Esophagus muscularis mucosa (tissue), 4 donors: ENCODE measurements around the gene AGMAT. TPM values are rescaled to one million over a fixed set of nuclear protein-coding genes. Genes with fewer than 3 reads are reported as not detected.

Source experiments
- DNase-seq: peaks from one replicate; pipeline ENCODE4 v3.0.0-alpha.2; 2017; ENCODE audit errors: extremely low spot score
- H3K27ac ChIP-seq, 4 donors: fragments of 200-600 bp; sonication (generic); replicated peaks in 1 of 4; 1 replicate in 3 of 4; 2 replicates in 1 of 4; pipeline ENCODE4 v1.5.1; 2016 to 2019; ENCODE audit warnings: mild to moderate bottlenecking in 1 of 4
- H3K27me3 ChIP-seq, 4 donors: fragments of 200-600 bp; sonication (generic); one replicate each; pipeline versions ENCODE4 v1.5.1 to v1.6.0; 2016 to 2019
- H3K36me3 ChIP-seq, 4 donors: fragments of 200-600 bp; sonication (generic); one replicate each; pipeline ENCODE4 v1.5.1; 2016 to 2019
- H3K4me1 ChIP-seq, 4 donors: fragments of 200-600 bp; sonication (generic); one replicate each; pipeline ENCODE4 v1.5.1; 2016 to 2019
- H3K4me3 ChIP-seq, 4 donors: fragments of 200-600 bp; sonication (generic); 1 replicate in 2 of 4; 2 replicates in 2 of 4; pipeline ENCODE4 v1.5.1; 2016 to 2019; ENCODE audit warnings: mild to moderate bottlenecking in 4 of 4, moderate library complexity in 1 of 4
- H3K9me3 ChIP-seq, 4 donors: fragments of 200-600 bp; sonication (generic); 1 replicate in 3 of 4; 2 replicates in 1 of 4; pipeline ENCODE4 v1.5.1; 2016 to 2019
- EP300 ChIP-seq: sonication (generic); formaldehyde crosslinking; IDR thresholded peaks from one replicate; pipeline ENCODE4 v1.6.1; 2017; ENCODE audit warnings: antibody characterized with exemption
- POLR2A ChIP-seq: fragments of 450-650 bp; IDR thresholded peaks from one replicate; pipeline ENCODE4 v1.6.1; 2017; ENCODE audit warnings: antibody characterized with exemption, moderate library complexity, mild to moderate bottlenecking, low read depth
- POLR2AphosphoS5 ChIP-seq, 2 donors: sonication (generic); formaldehyde crosslinking; IDR thresholded peaks; one replicate each; pipeline ENCODE4 v1.6.1; 2017; ENCODE audit warnings: antibody characterized with exemption in 2 of 2
- WGBS: methylation state at CpG from one replicate; pipeline ENCODE4 v1.1.5; 2018; 5-methylcytosine and 5-hydroxymethylcytosine counted together
- intact Hi-C: fragments of 100-400 bp; cut with DNase I; formaldehyde crosslinking; loops from one replicate; pipeline ENCODE4 v1.15.1; 2023
- total RNA-seq, 4 donors: library from RNA; depleted of rRNA; stranded (reverse); fragments of >200 nt; gene quantifications; one replicate each; pipeline versions ENCODE4 v1.1.0 to v1.2.1, GENCODE V29; 2016
- TF ChIP-seq, protein P1 (sequence below), 3 experiments: fragments of 200-600 bp in 2 of 3; fragments of 450-650 bp in 1 of 3; sonication (generic) in 2 of 3; IDR thresholded peaks; one replicate each; pipeline ENCODE4 v1.5.1; 2017 to 2019; ENCODE audit warnings: antibody characterized with exemption in 3 of 3, mild to moderate bottlenecking in 2 of 3, moderate library complexity in 1 of 3

The AGMAT gene
- total RNA-seq, 4 donors from 2014 or later: not detected

DNA sequence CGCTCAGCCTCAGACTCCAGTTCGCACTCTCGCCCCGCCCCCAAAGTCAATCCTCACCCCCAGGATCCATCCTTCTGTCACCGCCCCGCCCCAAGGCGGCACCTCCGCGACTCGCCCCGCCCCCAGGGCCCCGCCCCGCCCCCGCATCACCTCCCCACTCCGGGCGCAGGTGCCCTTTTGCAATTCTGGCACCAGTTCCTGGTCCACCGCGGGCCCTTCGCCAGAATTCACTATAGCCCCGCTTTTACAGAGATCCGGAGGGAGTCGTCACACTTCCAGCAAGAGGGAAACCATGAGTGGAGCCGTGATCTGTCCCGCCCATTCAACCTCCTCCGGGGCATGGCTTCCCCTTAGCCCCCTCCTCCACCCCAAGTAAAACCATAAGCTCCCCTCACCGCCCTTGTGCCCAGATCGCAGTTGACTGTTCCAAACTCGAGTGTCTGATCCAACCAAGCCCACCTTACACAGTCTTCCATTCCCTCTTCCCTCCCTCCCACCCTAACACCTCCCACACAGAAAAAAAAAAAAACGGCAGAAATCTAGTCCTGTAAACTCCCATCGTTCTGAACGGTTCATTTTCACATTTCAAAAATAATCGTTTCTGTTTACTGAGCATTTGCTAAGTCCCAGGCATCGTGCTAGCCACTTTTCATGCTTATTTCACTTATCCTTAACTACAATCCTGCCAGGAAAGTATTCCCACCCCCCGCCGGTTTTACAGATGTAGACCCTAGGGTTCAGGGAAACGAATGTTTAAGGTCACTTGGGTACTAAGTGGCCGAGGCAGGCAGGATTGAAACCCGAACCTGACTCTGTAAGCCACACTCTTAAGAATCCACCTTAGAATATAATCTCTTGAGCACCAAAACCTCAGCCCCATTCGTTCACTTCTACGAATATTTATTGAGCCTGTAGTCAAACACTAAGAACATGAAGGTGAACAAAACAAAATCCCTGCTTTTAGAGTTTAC lies 59.5 kb downstream of the AGMAT start:
- H3K9me3 ChIP-seq: no peaks in the 10 kb centered on the region
- H3K4me1 ChIP-seq: peaks cover 26 to 42% (median 41%) of the 10 kb centered on the region in 4 donors
- H3K27me3 ChIP-seq: no peaks in the 10 kb centered on the region
- 2% methylated on average over 21 of the region's 40 CpGs for WGBS
- H3K4me3 ChIP-seq: peak overlapping the region; percentile 64 to 97 (median 92)
- intact Hi-C loops: loop anchor here (5.0 kb wide), 1 partner anchor 92 kb away; the partner anchor contains the start of gene DDI2
- peaks cover 0 to 5% (median 2%) of the 10 kb centered on the region in 4 donors for H3K36me3 ChIP-seq
- peak; percentile 39 to 59 for TF ChIP-seq POLR2AphosphoS5 (IDR thresholded peaks at IDR 0.05)
- TF ChIP-seq, protein P1, sequence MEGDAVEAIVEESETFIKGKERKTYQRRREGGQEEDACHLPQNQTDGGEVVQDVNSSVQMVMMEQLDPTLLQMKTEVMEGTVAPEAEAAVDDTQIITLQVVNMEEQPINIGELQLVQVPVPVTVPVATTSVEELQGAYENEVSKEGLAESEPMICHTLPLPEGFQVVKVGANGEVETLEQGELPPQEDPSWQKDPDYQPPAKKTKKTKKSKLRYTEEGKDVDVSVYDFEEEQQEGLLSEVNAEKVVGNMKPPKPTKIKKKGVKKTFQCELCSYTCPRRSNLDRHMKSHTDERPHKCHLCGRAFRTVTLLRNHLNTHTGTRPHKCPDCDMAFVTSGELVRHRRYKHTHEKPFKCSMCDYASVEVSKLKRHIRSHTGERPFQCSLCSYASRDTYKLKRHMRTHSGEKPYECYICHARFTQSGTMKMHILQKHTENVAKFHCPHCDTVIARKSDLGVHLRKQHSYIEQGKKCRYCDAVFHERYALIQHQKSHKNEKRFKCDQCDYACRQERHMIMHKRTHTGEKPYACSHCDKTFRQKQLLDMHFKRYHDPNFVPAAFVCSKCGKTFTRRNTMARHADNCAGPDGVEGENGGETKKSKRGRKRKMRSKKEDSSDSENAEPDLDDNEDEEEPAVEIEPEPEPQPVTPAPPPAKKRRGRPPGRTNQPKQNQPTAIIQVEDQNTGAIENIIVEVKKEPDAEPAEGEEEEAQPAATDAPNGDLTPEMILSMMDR (IDR thresholded peaks at IDR 0.05): no peak
- peak overlapping the region; percentile 92 to 97 (median 96) for H3K27ac ChIP-seq
- no peak for DNase-seq

DNA sequence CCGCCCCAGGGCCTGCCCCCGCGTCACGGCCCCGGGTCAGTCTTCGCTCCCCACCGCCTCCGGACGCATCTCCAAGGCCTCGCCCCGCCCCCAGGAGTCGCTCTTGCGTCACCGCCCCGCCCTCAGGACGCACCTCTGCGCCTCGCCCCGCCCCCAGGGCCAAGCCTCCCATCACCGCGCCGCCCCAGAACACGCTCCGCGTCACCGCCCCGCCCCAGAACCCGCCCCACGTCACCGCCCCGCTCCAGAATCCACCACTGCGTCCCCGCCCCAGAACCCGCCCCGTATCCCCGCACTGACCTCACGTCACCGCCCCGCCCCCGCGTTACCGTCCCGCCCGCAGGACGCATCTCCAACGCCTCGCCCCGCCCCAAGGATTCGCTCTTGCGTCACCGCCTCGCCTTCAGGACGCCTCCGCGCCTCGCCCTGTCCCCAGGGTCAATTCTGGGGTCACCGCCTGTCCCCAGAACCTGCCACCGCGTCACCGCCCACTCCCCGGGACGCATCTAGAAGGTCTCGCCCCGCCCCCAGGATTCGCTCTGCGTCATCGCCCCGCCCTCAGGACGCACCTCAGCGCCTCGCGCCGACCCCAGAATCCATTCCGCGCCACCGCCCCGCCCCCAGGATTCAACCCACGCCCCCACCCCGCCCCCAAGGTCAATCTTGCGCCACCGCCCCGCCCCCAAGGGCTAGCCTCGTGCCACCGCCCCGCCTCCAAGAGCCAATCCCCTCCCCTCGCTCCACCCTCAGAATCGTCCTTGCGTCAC lies 60.4 kb downstream of the AGMAT start:
- H3K27me3 ChIP-seq: no peaks in the 10 kb centered on the region
- peak; percentile 100 for DNase-seq
- peak overlapping the region; percentile 64 to 97 (median 82) for H3K4me3 ChIP-seq
- TF ChIP-seq, protein P1 (IDR thresholded peaks at IDR 0.05): no peak
- TF ChIP-seq POLR2AphosphoS5 (IDR thresholded peaks at IDR 0.05): peak in 1 of 2 donors; percentile 10
- TF ChIP-seq EP300: peak; percentile 80
- no peak for TF ChIP-seq POLR2A
- no CpG with 5 or more reads among the region's 88 CpGs for WGBS
- intact Hi-C loops: loop anchor here (5.0 kb wide), 1 partner anchor 93 kb away; the partner anchor contains the start of gene DDI2
- H3K4me1 ChIP-seq: peaks cover 26 to 42% (median 41%) of the 10 kb centered on the region in 4 donors
- peak overlapping the region; percentile 92 to 97 (median 96) for H3K27ac ChIP-seq
- H3K9me3 ChIP-seq: no peaks in the 10 kb centered on the region
- H3K36me3 ChIP-seq: no peaks in the 10 kb centered on the region

DNA sequence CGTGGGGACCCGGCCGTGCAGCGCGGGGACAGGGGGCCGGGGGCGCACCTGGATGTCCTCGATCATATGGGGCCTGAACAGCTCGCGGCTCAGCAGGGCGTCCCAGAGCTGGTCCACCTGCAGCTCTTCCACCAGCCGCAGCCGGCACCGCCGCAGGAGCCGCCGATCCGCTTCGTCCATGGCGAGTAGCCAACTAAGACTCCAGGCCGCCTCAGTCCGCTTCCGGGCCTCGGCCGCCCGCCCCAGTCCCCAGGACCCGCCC lies 60.9 kb downstream of the AGMAT start, which contains the start of gene CASP9:
Gene CASP9, minus strand, starts transcription at position 195 of the 262 bp plus-strand sequence. Its CDS starts 15 bp downstream, at position 180.
- intact Hi-C loops: no loop called here
- H3K27ac ChIP-seq: peak within 1 kb of the TSS; percentile 92 to 97 (median 96)
- no CpG with 5 or more reads among the region's 27 CpGs for whole genome bisulfite sequencing

DNA sequence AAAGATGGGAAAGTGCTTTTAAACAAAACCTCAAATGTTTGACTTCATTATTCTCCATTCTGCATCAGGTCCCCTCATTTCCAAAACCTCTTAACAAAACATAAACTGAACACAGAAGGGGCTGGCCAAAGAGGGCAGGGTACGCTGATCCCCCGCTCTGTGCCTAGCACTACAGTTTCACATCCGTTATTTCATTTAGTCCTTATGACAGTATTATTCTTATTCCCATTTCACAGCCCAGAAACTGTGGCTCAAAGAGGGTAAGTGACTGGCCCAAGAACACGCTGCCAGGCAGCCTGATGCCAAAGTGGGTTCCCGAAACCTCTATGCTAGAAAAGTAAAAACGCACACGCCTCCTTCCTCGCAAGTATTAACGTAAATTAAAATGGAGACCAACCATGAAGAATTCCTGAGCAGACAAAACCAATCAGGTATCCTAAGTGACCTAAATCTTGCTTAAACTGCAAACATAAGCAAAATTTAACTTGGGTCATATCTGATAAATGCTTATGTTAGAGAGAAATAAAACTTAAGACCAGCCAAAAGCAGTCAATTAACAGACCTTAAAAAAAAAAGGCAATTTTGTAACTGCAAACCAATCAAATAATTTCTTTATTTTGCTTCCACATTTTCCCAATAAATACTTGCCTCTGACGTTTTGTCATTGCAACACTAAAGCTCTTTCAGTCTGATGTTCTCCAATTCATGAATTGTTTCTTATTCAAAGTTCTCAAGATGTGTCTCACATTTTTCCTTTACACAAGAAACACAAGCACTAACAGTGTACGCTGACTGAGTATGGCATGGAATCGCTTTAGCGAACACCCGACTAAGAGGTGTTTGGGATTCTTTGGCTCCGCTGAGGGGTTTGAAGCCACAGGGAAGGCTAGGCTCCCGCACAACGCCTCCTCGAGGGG lies 61.5 kb downstream of the AGMAT start:
- H3K9me3 ChIP-seq: no peaks in the 10 kb centered on the region
- intact Hi-C loops: no loop called here
- no peaks in the 10 kb centered on the region for H3K36me3 ChIP-seq
- no peaks in the 10 kb centered on the region for H3K27me3 ChIP-seq
- H3K27ac ChIP-seq: peak overlapping the region; percentile 92 to 97 (median 96)
- DNase-seq: no peak
- no peak for TF ChIP-seq POLR2AphosphoS5 (IDR thresholded peaks at IDR 0.05)
- H3K4me1 ChIP-seq: peaks cover 26 to 40% (median 40%) of the 10 kb centered on the region in 4 donors
- peak overlapping the region; percentile 64 to 97 (median 82) for H3K4me3 ChIP-seq
- WGBS: 54% methylated on average over 14 of the region's 18 CpGs

More for the DNA sequence above, 60.9 kb downstream of the AGMAT start, which contains the start of gene CASP9:
- Histone ChIP-seq H3K27me3 (no peaks in the 10 kb centered on the region), H3K36me3 (no peaks in the 10 kb centered on the region), H3K4me3 (peak within 1 kb of the TSS; percentile 64 to 97 (median 82)), H3K4me1 (peaks cover 26 to 42% (median 41%) of the 10 kb centered on the region in 4 donors), H3K9me3 (no peaks in the 10 kb centered on the region)
- DNase-seq: no peak
- no peak for TF ChIP-seq POLR2A
- peak; percentile 80 to 81 for TF ChIP-seq POLR2AphosphoS5 (IDR thresholded peaks at IDR 0.05)

DNA sequence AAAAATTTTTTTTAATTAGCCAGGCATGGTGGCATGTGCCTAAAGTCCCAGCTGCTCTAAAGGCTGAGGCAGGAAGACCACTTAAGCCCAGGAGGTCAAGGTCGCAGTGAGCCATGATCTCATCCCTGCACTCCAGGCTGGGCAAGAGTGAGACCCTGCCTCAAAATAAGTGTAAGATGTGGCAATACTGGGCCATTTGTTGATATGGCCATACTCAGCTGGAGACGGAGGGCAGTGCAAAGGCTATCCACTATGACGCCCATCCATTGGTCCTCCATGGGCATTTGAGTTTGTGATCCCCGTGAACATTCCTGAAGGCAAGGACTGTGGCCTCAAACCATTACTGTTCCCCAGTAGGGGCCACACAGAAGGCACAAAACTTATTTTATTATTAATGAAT lies 62.3 kb downstream of the AGMAT start:
- TF ChIP-seq EP300 (no peak), POLR2A (no peak), POLR2AphosphoS5 (IDR thresholded peaks at IDR 0.05) (no peak)
- TF ChIP-seq, protein P1 (IDR thresholded peaks at IDR 0.05): no peak
- H3K4me3 ChIP-seq: no peak overlapping the region
- no peaks in the 10 kb centered on the region for H3K27me3 ChIP-seq
- WGBS: 96% methylated on average over 3 of the region's 4 CpGs
- intact Hi-C loops: no loop called here
- H3K4me1 ChIP-seq: peaks cover 23 to 32% (median 32%) of the 10 kb centered on the region in 4 donors
- peak overlapping the region in 2 of 4 donors; percentile 96 to 97 for H3K27ac ChIP-seq
- H3K36me3 ChIP-seq: peaks cover 0 to 7% (median 4%) of the 10 kb centered on the region in 4 donors
- no peak for DNase-seq
- H3K9me3 ChIP-seq: no peaks in the 10 kb centered on the region
